Spleen (tissue), 11 donors: Measurements from ENCODE around the gene SSTR5. TPM values are rescaled to one million over a fixed set of nuclear protein-coding genes. Genes with fewer than 3 reads are reported as not detected.

Experiments used
- DNase-seq: peaks from one replicate; pipeline ENCODE4 v3.0.0-alpha.2; 2020
- H3K27ac ChIP-seq, 8 donors: fragments of 200-600 bp; sonication (generic) in 7 of 8; 1 replicate in 4 of 8; 2 replicates in 4 of 8; pipeline versions ENCODE4 v1.5.0 to v1.8.0; 2016 to 2021; ENCODE audit warnings: inconsistent platforms in 4 of 8, mild to moderate bottlenecking in 4 of 8, moderate library complexity in 1 of 8
- H3K27me3 ChIP-seq, 7 donors: fragments of 200-600 bp; sonication (generic) in 6 of 7; replicated peaks in 1 of 7; 1 replicate in 4 of 7; 2 replicates in 3 of 7; pipeline versions ENCODE4 v1.5.0 to v1.8.0; 2016 to 2021; ENCODE audit warnings: inconsistent platforms in 3 of 7, mild to moderate bottlenecking in 1 of 7
- H3K36me3 ChIP-seq, 6 donors: fragments of 200-600 bp; sonication (generic) in 5 of 6; 1 replicate in 4 of 6; 2 replicates in 2 of 6; pipeline versions ENCODE4 v1.5.0 to v1.8.0; 2016 to 2021; ENCODE audit warnings: inconsistent platforms in 2 of 6
- H3K4me1 ChIP-seq, 6 donors: fragments of 200-600 bp; sonication (generic) in 5 of 6; 1 replicate in 3 of 6; 2 replicates in 3 of 6; pipeline versions ENCODE4 v1.5.0 to v1.8.0; 2016 to 2021; ENCODE audit warnings: inconsistent platforms in 3 of 6
- H3K4me3 ChIP-seq, 8 donors: fragments of 200-600 bp; sonication (generic) in 7 of 8; 1 replicate in 4 of 8; 2 replicates in 4 of 8; pipeline versions ENCODE4 v1.5.0 to v1.8.0; 2016 to 2021; ENCODE audit warnings: inconsistent platforms in 4 of 8, mild to moderate bottlenecking in 4 of 8, moderate library complexity in 2 of 8
- H3K9me3 ChIP-seq, 8 donors: fragments of 200-600 bp; sonication (generic) in 7 of 8; 1 replicate in 4 of 8; 2 replicates in 4 of 8; pipeline versions ENCODE4 v1.5.0 to v1.8.0; 2016 to 2021; ENCODE audit warnings: inconsistent platforms in 4 of 8
- POLR2A ChIP-seq, 3 donors: fragments of 450-650 bp; IDR thresholded peaks; one replicate each; pipeline ENCODE4 v1.5.1; 2017; ENCODE audit warnings: antibody characterized with exemption in 3 of 3, mild to moderate bottlenecking in 1 of 3
- POLR2AphosphoS5 ChIP-seq, 3 donors: sonication (generic); formaldehyde crosslinking; IDR thresholded peaks; one replicate each; pipeline ENCODE4 v1.5.1; 2017; ENCODE audit warnings: antibody characterized with exemption in 3 of 3
- WGBS, 5 donors: extraction: QIAGEN DNeasy Blood & Tissue Kit in 3 of 5; methylation state at CpG; one replicate each; pipeline versions ENCODE4 v1.1.5 to v1.1.7; 2013 to 2018; 5-methylcytosine and 5-hydroxymethylcytosine counted together
- intact Hi-C: fragments of 100-400 bp; cut with DNase I; formaldehyde crosslinking; loops from one replicate; pipeline ENCODE4 v1.15.0; 2023; ENCODE audit warnings: low total_unique reads
- polyA plus RNA-seq, 3 donors: library from polyadenylated mRNA; stranded (reverse); fragments of 200-250 nt; gene quantifications; one replicate each; pipeline ENCODE4 v1.2.1, GENCODE V29; 2013
- total RNA-seq, 7 donors: library from RNA; depleted of rRNA in 3 of 7; stranded (reverse); fragments of >200 nt in 3 of 7; fragmentation: NEBNext Ultra II Directional in 4 of 7; extraction: Animal tissue kit (Norgen Biotek cat#: 25700) in 4 of 7; gene quantifications; one replicate each; pipeline versions ENCODE4 v1.1.0 to v1.2.1, GENCODE V29; 2016 to 2021
- TF ChIP-seq, protein P1 (sequence below), 11 experiments: fragments of 200-600 bp in 7 of 11; fragments of 450-650 bp in 4 of 11; sonication (generic) in 4 of 11; IDR thresholded peaks in 8 of 11; conservative IDR thresholded peaks in 3 of 11; 1 replicate in 7 of 11; 2 replicates in 4 of 11; pipeline versions ENCODE4 v1.4.0 to v1.8.0; 2016 to 2021; ENCODE audit warnings: antibody characterized with exemption in 11 of 11, inconsistent platforms in 4 of 11, mild to moderate bottlenecking in 1 of 11
- donor health status: healthy with polysubstance abuse.
- donor health status: DM: no; HTN: no; CAD: no; lungs with moderate emphysema.
- donor health status: DM: no; HTN: no; CAD: no.
- donor health status: Bipolar disorder and iron deficiency.
- donor health status: healthy.
- donor health status: DM: no; HTN: no; CAD: no.
- donor health status: DM: yes; HTN: yes; CAD: no.

The SSTR5 gene
- total and polyA plus RNA-seq, 10 donors = not detected

DNA sequence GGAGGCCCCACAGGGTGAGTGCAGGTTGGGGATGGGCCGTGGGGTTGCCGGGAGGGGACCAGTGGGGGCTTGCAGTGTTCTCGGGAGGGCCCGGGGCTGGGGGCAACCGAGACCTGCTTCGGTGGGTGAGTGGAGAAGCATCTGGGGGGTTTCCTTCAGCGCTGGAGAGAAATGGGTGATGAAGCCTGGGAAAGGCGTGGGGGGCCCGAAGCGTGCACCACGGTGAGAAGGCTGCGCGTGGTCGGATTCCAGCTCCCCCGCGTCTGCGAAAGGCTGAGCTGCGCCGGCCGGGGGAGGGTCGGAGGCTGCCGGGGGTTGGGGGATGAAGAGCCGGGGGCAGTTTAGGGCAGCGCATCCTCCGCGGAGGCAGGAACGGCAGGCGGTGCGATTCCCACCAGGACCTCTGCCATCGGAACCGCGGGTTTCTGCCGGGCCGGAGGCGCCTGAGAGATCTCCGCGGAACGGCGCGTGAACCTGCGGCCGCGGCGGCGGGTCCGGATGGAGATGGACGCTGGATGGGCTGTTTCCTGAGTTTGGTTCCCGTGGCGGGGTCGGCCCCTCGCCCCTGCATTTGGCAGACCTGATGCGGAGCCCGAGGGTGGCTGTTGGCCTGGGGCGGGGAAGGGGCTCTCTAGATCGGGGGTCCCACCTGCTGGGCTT is 6.9 kb upstream of the SSTR5 start:
- no peaks in the 10 kb centered on the region for H3K9me3 ChIP-seq
- no peak overlapping the region for H3K27ac ChIP-seq
- TF ChIP-seq, protein P1, sequence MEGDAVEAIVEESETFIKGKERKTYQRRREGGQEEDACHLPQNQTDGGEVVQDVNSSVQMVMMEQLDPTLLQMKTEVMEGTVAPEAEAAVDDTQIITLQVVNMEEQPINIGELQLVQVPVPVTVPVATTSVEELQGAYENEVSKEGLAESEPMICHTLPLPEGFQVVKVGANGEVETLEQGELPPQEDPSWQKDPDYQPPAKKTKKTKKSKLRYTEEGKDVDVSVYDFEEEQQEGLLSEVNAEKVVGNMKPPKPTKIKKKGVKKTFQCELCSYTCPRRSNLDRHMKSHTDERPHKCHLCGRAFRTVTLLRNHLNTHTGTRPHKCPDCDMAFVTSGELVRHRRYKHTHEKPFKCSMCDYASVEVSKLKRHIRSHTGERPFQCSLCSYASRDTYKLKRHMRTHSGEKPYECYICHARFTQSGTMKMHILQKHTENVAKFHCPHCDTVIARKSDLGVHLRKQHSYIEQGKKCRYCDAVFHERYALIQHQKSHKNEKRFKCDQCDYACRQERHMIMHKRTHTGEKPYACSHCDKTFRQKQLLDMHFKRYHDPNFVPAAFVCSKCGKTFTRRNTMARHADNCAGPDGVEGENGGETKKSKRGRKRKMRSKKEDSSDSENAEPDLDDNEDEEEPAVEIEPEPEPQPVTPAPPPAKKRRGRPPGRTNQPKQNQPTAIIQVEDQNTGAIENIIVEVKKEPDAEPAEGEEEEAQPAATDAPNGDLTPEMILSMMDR (IDR thresholded peaks at IDR 0.05 in 8 of 11, conservative IDR thresholded peaks at IDR 0.05 in 3 of 11) = no peak
- TF ChIP-seq POLR2AphosphoS5 (IDR thresholded peaks at IDR 0.05) (no peak), POLR2A (IDR thresholded peaks at IDR 0.05) (no peak)
- peaks cover 0 to 97% (median 54%) of the 10 kb centered on the region in 7 donors for H3K27me3 ChIP-seq
- intact Hi-C loops = no loop called here
- WGBS, 5 donors = 20 to 45% (median 33%) methylated on average over 41 to 55 of the region's 55 CpGs
- H3K4me3 ChIP-seq = no peak overlapping the region
- no peaks in the 10 kb centered on the region for H3K4me1 ChIP-seq
- no peak for DNase-seq
- no peaks in the 10 kb centered on the region for H3K36me3 ChIP-seq

GRCh38 chr16:1066584-1067172 is 5.9 kb upstream of the SSTR5 start:
- no peaks in the 10 kb centered on the region for H3K36me3 ChIP-seq
- H3K4me1 ChIP-seq = no peaks in the 10 kb centered on the region
- peaks cover 0 to 100% (median 64%) of the 10 kb centered on the region in 7 donors for H3K27me3 ChIP-seq
- H3K4me3 ChIP-seq = no peak overlapping the region
- H3K27ac ChIP-seq = no peak overlapping the region
- H3K9me3 ChIP-seq = no peaks in the 10 kb centered on the region
- TF ChIP-seq POLR2AphosphoS5 (IDR thresholded peaks at IDR 0.05) = no peak
- no peak for TF ChIP-seq POLR2A (IDR thresholded peaks at IDR 0.05)
- TF ChIP-seq, protein P1 (IDR thresholded peaks at IDR 0.05 in 8 of 11, conservative IDR thresholded peaks at IDR 0.05 in 3 of 11) = no peak
- intact Hi-C loops = no loop called here
- DNase-seq = no peak
- WGBS, 5 donors = 60 to 74% (median 68%) methylated on average over 14 to 24 of the region's 24 CpGs

- no peak overlapping the region for H3K4me3 ChIP-seq
- TF ChIP-seq POLR2AphosphoS5 (IDR thresholded peaks at IDR 0.05) (no peak), POLR2A (IDR thresholded peaks at IDR 0.05) (no peak)
- TF ChIP-seq, protein P1 (IDR thresholded peaks at IDR 0.05 in 8 of 11, conservative IDR thresholded peaks at IDR 0.05 in 3 of 11) = no peak
- WGBS, 5 donors = 46 to 57% (median 53%) methylated on average over 14 to 15 of the region's 15 CpGs
Measured at GRCh38 chr16:1067629-1068028, 4.9 kb upstream of the SSTR5 start.

DNA sequence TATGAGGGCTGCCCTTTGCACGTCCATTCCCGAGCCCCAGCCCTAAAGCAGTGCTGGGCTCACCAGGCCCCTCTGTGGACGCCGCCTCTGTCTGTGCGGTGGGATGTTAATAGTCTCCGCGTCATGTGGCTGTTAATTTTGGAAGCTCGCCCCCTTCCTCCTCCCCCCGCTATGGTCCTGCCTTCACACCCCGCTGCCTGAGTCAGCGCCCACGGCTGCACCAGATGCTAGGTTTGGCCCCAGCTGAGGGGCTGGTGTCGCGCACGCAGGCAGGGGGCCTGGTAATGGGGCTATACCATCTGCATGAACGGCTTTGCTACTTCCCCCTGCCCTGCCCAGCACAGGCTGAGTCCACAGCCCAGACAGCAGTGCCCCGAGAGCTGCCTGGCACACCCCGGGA is 4.1 kb upstream of the SSTR5 start:
- TF ChIP-seq, protein P1 (IDR thresholded peaks at IDR 0.05 in 8 of 11, conservative IDR thresholded peaks at IDR 0.05 in 3 of 11) = no peak
- TF ChIP-seq POLR2A (IDR thresholded peaks at IDR 0.05) = no peak
- no peaks in the 10 kb centered on the region for H3K9me3 ChIP-seq
- H3K27me3 ChIP-seq = peaks cover 0 to 100% (median 80%) of the 10 kb centered on the region in 7 donors
- no peaks in the 10 kb centered on the region for H3K4me1 ChIP-seq
- WGBS, 5 donors = 61 to 77% (median 74%) methylated on average over 17 to 18 of the region's 18 CpGs
- no peaks in the 10 kb centered on the region for H3K36me3 ChIP-seq
- no peak overlapping the region for H3K4me3 ChIP-seq
- H3K27ac ChIP-seq = no peak overlapping the region
- DNase-seq = no peak
- intact Hi-C loops = no loop called here

More at GRCh38 chr16:1067629-1068028, 4.9 kb upstream of the SSTR5 start:
- H3K27me3 ChIP-seq = peaks cover 0 to 100% (median 74%) of the 10 kb centered on the region in 7 donors
- no peaks in the 10 kb centered on the region for H3K9me3 ChIP-seq
- H3K36me3 ChIP-seq = no peaks in the 10 kb centered on the region
- intact Hi-C loops = no loop called here
- no peak overlapping the region for H3K27ac ChIP-seq
- DNase-seq = no peak
- no peaks in the 10 kb centered on the region for H3K4me1 ChIP-seq
